DOHH2 (cell line): ENCODE data around the gene TMEM258.

Experiments used
- EZH2phosphoT487 ChIP-seq: fragments of 200-600 bp; sonication (generic); IDR thresholded peaks from 2 replicates; pipeline ENCODE4 v1.6.1; 2017; ENCODE audit warnings: borderline replicate concordance, mild to moderate bottlenecking, antibody characterized with exemption, low read length, moderate library complexity, mixed read lengths
- TF ChIP-seq, protein P1 (sequence below): fragments of 200-600 bp; sonication (generic); IDR thresholded peaks from one replicate; pipeline ENCODE4 v1.5.1; 2014; ENCODE audit warnings: antibody characterized with exemption, mild to moderate bottlenecking, low read depth, low read length; ENCODE audit not compliant: poor library complexity, severe bottlenecking

DNA sequence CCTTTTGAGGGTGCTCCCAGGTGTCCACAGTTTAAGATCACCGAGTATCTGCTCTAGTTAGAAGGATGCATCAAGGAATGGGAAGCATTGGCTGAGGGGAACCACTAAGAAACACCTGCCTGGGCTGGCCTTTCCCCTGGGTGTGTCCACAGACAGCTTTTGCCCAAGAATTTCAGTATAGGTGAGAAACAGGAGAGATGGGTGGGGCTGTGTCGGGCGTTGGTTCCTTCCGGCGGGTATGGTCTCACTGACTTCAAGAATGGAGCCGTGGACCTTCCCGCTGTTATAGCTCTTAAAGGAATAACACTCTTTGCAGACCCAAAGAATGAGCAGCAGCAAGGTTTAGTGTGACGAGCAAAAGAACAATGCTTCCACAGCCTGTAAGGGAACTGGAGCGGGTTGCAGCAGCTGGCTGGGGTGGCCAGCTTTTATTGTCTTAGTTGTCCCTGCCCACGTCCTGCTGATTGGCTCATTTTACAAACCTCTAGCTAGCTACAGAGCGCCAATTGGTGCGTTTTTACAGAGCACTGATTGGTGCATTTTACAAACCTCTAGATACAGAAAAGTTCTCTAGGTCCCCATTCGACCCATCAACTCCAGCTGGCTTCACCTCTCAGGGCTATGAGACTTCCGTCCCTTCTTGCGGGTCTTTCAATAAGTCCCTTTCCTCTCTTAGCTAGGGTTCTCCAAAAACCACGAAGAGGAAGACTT is 22.0 kb upstream of the TMEM258 start:
- TF ChIP-seq EZH2phosphoT487 = no peak
- TF ChIP-seq, protein P1, sequence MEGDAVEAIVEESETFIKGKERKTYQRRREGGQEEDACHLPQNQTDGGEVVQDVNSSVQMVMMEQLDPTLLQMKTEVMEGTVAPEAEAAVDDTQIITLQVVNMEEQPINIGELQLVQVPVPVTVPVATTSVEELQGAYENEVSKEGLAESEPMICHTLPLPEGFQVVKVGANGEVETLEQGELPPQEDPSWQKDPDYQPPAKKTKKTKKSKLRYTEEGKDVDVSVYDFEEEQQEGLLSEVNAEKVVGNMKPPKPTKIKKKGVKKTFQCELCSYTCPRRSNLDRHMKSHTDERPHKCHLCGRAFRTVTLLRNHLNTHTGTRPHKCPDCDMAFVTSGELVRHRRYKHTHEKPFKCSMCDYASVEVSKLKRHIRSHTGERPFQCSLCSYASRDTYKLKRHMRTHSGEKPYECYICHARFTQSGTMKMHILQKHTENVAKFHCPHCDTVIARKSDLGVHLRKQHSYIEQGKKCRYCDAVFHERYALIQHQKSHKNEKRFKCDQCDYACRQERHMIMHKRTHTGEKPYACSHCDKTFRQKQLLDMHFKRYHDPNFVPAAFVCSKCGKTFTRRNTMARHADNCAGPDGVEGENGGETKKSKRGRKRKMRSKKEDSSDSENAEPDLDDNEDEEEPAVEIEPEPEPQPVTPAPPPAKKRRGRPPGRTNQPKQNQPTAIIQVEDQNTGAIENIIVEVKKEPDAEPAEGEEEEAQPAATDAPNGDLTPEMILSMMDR = no peak
